HG03460 (cell line): ENCODE results near the gene CFTR.
A peak's percentile ranks its signal among the peaks of the same experiment; 100 is the strongest.
"Not testable (repeated sequence)": the region's sequence is repeated elsewhere in the genome, so short reads cannot be mapped to it uniquely, and the experiment has no call there.

Experiments used
- ATAC-seq: cut with Tn5 transposase; IDR thresholded peaks from one replicate; pipeline ENCODE4 v1.9.1; 2021; ENCODE audit not compliant: unreplicated experiment

CFTR gene

DNA sequence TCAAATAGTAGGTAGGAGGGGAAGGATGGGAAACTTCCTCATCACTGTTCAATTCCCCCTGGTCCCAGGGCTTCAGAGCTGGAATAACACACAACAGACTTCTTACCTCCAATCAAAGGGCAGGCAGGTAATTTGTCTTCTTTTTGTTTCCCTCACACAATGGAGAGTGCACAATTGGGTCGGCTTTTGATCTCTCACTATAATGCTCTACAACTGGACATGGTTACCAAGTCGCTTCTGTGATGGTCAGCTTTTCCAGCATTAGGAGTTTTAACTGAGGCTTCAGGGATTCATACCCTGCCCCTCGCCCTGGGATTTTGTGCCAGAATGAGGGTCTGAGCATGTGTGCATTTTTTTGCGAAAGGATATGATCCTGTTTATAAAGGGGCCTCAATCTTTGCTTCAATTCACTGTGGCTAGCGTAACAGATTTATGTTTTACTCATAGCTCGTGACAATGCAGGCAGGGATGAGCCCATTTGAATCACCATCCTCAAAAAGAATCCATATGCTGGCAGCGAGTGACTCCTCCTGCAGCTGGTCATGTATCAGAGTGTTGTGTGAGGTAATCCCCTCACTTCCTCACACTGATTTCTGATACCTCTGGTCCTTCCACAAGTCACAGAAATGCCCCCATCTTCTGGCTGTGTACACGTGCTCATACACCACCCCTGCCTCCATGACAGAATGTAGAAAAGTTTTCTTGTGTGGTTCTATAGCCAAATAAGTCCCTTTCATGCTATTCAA is 203.8 kb downstream of the CFTR start:
- ATAC-seq, result no peak

DNA sequence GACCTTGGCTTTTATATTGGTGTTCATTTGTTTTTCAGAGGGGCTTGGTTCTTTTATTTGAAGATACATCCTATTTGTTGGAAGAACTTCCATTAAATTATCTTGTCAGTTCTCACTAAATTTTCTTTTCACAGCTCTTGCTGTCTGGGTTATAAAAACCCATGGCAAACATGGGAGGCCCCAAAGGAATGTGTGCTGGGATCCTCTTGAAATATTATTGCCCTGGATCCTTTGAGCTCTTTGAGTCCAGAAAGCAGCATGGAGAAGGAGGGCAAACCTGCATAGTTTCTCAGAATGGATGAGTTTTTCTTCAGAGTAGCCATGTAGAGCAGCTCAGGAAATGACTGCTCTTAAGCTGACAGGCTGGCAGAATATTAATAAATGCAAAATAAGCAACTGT is 206.0 kb downstream of the CFTR start:
- no peak for ATAC-seq

DNA sequence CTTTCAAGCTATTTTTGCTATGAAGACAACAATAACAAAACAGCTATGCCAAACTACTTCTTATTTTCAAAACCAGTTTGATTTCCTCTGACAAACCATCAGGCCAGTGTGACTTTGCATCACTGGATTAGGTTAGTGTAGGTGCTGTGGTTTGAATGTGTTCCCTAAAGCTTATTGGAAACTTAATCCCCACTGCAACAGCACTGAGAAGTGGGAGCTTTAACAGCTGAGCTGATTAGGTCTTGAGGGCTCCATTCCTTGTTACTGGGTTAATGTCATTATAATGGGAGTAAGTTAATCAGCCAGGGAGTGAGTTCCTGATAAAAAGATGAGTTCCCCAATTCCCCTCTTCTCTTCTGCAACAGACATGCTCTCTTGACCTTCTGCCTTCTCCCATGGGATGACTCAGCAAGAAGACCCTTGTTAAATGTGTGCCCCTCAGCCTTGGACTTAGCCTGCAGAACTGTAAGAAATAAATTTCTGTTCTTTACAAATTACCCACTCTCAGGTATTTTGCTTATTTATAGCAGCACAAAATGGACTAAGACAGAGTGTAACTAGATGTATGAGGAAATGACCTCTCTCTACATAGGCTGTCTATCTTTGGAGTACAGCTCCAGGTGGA is 206.6 kb downstream of the CFTR start:
- no peak for ATAC-seq

DNA sequence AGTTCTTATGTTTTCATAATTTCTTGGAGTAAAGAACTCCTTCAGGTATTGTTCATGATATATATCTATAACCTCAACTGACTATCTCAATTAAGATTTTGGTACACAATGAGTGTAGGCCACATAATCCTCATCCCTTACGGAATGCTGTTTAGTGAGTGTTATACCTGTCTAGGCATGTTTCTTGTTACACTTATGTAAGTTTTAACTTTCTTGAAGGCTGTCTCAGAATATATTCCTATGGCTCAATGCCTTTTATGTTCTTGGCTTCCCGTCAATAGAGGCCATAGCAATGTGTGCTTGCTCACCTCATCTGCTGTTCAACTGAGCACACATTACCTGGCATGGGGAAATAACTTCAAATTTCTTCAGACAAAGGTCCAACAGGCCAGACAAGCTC is 208.3 kb downstream of the CFTR start:
- no peak for ATAC-seq

DNA sequence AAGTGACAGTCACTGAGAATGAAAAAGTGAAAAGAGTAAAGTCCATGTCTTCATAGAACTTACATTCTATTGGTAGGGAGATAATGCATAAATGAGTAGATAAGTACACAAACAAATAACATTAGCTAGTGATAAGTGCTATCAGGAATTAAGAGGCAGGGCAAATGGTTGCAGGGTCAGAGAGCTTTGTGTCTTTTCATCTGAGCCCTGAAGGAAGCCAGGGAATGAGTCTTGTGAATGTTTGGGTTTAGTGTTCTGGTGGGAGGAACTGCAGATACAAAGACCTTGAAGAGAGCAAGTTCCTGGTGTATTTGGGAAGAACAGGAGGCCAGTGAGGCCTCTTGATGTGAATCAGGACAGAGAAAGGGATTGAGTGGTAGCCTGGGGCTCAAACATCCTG is 209.6 kb downstream of the CFTR start:
- no peak for ATAC-seq

DNA sequence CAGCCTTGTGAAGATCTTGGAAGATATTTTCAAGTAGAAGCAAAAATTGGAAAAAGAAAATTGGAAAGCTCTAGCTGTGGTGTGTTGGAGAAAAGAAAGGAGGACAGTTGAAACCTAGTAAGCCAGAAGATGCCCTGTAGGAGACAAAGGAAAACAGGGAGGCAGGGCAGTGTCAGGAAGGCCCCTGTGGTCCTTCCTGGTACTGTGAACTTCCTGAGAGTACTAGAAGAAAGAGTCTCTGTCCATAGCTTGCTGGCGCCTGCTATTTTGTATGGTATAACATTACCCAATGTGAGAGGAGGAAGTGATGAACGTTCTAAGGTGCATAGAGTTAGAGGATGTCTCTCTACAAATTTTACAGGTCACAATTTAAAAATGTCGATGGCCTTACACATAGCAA is 210.3 kb downstream of the CFTR start:
- no peak for ATAC-seq

DNA sequence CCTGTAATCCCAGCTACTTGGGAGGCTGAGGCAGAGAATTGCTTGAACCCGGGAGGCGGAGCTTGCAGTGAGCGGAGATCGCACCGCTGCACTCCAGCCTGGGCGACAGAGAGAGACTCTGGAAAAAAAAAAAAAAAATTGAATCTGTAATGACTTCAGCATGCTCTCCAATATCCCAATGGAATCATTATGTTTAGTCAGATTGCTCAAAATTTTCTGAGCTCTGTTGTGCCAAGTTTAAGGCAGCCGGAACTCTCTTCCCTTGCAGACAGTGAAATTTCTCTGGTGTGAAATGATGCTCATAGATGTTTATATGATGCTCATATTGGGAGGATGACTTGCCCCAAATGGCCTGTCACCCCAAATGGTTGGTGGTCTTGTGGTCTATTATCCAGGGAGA is 212.5 kb downstream of the CFTR start:
- no peak for ATAC-seq

DNA sequence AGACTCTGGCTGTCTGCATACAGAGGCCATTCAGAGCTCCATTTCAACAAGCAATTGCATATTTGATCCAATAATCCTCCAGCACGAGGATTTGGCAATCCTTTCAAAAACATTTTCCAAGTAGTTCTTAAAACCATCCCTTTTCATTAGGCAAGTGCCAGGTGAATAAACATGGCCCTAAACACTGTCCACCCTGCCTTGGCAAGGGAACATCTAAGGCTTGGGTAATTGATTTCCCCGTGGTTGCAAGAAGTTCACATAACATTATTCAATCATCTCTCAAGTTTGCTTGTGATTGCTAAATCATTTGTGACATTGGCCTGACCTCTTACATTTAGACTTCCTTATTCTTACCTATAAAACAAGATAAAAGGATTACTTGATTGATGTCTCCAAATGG is 218.2 kb downstream of the CFTR start:
- no peak for ATAC-seq

DNA sequence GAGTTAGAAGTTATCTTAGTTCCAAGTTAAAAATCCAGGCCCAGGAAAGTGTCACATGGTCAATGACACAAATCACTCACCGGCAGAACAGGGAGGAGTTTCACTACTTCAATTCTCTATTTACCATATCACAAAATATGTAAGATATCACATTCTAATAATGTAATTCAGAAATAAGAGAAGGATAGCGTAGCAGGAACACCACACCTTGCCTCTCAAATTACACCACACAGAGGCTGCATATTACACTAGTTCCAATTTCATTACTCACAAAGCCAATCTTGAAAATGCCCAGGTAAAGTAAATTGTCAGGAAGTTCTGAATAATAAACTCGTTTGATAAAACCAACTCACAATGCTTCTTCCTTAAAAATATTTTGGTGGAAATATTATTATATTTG is 224.2 kb downstream of the CFTR start:
- no peak for ATAC-seq

DNA sequence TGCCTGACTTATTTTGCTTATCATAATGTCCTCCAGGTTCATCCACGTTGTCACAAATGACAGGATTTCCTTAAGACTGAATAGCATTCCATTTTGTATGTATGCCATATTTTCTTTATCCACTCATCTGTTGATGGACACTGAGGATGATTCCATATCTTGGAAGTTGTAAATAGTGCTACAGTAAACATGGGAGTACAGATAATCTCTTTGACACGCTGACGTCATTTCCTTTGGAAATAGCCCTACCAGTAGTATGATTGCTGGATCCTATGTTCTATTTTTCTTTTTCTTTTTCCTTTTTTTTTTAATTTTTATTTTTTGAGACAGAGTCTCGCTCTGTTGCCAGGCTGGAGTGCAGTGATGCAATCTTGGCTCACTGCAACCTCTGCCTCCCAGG is 225.8 kb downstream of the CFTR start:
- ATAC-seq, result no peak

DNA sequence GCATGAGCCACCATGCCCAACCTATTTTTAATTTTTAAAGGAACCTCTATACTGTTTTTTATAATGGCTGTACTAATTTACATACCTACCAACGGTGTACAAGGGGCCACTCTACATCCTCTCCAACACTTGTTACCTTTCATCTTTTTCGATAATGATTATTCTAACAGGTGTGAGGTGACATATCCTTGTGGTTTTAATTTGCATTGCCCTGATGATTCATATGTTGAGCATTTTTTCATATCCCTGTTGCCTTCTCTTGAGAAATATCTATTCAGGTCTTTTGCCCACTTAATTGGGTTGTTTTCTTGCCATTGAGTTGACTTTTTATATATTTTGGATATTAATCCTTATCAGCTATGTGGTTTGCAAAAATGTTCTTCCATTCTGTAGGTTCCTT is 226.4 kb downstream of the CFTR start:
- ATAC-seq, result peak; percentile 75

DNA sequence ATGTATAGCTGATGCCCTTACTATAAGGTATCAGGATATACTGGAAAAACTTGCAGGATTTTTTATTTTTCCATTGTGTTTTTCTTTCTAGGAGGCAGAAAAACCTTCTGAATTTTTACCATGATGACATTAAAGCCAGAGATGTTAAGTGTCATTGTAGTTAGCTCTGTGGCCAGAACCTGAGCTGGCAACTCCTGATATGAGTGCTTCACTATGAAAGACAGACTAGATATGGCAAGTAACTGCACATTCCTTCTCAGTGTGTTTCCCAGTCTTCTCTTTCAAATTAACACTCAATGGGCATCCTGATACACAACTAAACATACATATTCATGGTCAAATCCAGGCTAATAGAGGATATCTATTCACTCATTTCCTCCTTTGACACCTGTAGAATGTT is 227.3 kb downstream of the CFTR start:
- no peak for ATAC-seq

DNA sequence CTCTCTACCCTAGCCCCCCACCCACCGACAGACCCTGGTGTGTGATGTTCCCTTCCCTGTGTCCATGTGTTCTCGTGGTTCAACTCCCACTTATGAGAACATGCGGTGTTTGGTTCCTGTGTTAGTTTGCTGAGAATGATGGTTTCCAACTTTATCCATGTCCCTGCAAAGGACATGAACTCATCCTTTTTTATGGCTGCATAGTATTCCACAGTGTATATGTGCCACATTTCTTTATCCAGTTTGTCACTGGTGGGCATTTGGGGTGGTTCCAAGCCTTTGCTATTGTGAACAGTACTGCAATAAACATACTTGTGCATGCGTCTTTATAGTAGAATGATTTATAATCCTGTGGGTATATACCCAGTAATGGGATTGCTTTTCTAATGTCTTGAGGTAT is 228.3 kb downstream of the CFTR start:
- ATAC-seq, result not testable (repeated sequence)

DNA sequence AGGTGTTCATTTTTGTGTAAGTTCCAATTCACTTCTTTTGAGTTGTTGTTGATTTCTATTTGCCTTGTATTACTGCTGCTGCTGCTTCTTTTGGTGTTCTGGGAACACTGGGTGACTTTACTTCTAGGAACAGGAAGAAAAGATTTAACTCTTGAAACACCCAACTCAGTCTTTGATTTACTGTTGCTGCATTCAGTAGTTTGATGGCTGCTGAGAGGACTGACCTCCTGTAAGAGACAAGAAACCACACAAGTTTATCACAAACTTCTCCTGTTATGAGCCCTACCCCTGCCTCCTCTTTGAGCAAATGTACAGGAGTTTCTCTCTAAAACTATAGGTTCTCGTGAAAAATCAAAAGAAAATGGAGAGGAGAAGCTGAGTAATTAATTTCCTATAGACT is 231.7 kb downstream of the CFTR start:
- no peak for ATAC-seq

DNA sequence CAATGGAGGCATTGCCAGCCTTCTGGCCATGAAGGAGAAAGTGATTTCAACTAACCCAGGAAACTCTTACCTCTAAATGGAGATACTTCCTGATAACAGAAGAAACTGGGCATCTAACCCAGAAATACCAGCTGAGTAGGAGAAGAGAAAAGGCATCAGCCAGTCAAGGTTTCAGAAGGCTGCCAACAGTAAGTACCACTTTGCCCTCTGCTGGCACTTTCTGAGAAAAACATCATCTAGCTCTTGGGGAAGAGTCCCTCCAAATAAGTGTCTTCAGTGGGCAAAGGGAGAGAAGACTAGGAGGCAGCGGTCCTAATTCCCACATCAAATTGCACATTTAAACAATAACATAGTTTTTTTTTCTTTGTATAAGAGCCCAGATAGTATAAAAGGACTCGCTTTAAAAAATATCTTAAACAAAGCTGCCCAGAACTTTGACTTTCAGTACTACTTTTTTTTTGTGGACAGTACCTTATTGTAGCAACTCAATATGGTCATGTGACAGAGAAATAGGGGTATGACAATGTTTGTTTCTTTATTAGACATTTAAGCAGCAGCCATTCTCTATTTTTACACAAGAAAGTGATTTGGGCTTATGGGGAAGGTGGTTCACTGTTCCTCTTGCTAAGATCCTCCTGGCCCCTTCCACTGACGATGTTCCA is 236.1 kb downstream of the CFTR start:
- peak; percentile 93 for ATAC-seq

DNA sequence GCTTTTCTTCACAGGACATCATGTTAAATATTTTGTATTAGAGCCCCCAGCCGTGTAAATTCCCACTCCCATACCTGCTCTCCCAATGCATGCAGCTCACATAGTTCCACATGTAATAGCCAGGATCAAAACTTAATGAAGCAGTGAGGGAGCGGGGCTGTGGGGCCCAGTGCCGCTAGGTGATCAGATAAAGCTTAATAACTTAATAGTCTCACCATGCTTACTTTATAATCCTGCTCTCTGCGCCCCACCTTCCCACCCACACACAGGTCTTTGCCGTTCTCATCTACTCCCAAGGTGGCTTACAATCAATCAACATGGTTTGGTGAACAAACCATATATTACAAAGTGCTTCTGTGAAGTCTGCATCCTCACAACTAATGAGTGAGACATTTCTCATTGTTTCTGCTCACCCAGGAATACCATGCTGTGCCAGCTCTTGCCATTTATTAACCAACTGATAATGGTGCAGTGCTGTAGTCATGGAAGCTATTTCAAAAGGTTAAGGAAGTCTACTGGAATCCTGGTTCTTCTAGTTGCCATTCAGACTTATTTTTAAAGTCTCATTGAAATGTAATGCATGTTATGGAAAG is 237.0 kb downstream of the CFTR start:
- ATAC-seq, result no peak

DNA sequence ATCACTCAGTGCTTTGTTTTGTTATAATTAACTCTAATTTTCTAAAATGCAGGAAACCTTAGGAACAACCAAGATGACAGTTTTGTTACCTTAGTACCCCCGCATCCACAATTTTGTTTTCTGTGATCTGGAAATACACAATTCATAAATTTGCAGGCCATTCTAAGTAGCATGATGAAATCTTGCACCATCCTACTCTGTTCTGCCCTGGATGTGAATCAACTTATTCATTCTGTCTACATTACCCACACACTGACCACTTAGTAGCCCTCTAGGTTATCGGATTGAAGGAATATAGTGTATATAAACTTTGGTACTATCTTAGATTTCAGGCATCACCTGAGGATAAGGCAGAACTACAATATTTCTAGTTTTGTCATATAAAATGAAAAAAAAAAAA is 237.5 kb downstream of the CFTR start:
- ATAC-seq, result no peak
